HG03095 (cell line): ENCODE results near the gene HPCA.
"Not testable (repeated sequence)": the region's sequence is repeated elsewhere in the genome, so short reads cannot be mapped to it uniquely, and the experiment has no call there.

Source experiments
- ATAC-seq: cut with Tn5 transposase; IDR thresholded peaks from one replicate; pipeline ENCODE4 v1.9.1; 2021; ENCODE audit warnings: moderate library complexity; ENCODE audit not compliant: unreplicated experiment

The HPCA gene

DNA sequence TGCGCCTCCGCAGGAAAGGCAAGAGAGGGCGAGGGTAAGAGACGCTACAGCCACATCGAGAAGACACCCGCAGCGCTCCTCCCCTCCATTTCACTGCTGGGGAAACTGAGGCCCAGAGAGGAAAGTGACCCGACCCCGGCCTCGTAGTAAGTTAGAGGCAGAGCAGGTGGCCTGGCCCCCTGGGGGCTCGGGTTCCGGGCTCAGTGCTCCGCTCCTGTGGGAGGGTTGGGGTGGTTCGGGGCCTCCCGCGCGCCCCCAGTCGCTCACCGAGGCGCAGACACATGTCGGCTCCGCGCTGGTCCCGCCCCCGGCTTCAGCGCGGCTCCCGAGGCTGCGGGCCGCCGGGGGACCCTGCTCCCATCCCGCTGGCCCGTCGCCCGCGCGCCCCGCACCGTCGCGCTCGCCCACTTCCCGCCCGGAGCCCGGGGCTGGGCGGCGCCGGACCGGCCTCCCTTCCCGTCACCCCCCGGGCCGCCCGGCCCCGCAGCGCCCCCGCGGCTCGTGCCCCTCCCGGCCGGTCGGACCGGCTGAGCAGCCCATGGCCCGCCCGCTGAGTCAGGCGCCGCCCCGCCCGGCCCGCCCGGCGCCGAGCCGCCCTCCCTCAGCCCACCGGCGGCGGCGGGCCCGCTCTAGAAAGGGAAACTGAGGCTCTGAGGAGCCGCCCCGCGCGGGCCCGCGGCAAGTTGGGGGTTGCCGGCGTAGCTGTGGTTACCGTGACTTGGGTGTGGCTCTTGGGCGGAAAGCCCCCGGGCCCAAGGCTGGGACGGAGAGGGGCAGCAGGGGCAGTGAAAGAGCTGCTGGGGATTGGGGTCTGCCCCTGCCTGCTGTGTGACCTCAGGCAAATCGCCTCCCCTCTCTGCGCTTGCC, 14.9 kb downstream of the HPCA start, which contains the start of gene TMEM54:
TSS of gene TMEM54 (minus strand) at position 434 of the 867 bp plus-strand sequence. CDS start at position 283, 151 bp downstream.
- no peak for ATAC-seq

DNA sequence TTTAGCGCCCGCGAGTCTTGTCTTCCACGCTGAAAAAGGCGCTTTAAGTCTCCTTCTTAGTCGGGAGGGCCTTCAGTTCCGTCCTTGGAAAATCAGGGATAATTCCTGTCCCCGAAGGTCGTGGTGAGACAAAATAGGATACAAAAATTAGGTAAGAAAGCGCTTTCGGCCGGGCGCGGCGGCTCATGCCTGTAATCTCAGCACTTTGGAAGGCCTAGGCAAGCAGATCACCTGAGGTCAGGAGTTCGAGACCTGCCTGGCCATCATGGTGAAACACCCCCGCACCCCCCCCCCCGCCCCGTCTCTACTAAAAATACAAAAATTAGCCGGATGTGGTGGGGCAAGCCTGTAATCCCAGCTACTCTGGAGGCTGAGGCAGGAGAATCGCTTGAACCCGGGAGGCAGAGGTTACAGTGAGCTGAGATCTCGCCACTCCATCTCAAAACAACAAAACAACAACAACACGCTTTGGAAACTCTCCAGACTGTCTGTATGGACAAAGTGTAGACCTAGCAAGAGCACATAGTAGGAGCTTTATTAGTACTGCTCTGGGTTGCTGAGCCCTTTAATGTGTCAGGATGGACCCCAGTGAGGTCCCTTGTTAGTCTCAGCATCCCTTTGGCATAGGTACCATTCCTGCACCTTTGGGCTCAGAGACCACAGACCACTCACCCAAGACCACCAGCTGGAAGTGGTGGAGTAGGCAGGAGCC, 15.7 kb downstream of the HPCA start:
- no peak for ATAC-seq

DNA sequence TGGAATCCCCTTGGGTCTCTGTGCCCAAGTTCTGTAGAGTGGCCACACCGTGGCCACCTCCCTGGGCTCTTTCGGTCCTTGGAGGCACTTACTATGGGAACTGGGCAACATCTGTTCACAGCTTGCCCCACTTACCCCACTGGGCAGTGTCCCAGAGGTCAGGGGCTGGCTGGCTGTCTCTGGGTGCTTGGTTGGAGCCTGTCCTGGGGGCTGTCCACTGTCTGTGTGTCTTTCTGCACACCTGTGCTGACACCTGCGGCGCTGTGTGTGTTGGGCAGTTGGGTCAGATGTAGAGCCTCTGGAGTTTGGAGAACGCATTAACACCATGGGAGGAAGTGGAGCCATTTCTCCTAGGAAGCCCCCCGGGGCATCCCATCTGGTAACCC, 16.2 kb downstream of the HPCA start:
- ATAC-seq = no peak

DNA sequence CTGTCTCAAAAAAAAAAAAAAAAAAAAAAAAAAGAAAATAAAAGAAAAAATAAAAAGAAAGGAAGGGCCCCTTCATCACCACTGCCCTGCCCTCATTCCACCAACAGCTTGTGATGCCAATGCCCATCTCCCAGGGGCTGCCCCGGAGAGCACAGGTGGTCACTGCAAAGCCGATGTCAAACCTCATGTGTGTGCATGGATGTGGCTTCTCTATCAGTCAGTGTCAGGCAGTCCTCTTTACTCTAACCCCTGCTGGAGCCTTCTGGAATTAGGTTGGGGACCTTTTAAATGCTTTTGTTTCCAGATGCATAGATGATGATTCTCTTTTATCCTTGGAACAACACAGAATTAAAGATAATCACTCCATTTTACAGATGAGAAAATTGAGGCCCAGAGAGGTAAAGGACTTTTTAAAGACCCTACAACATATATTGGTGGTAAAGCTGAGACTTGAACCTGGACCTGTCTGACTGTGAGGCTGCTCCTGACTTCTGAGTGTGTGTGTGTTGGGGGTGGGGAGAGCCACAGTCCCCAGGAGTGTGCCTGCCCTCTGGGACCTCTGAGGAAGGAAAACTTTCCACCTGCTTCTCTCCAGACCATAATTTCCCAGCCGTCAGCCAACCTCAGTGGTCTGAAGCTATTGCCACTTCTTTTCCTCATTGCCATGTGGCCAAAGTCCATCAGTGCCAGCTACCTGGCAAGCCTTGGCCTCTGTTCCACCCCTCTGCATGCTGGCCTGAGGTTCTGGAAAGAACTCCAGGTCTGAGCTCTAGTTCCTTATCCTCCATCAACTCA, 17.9 kb downstream of the HPCA start:
- ATAC-seq = no peak

DNA sequence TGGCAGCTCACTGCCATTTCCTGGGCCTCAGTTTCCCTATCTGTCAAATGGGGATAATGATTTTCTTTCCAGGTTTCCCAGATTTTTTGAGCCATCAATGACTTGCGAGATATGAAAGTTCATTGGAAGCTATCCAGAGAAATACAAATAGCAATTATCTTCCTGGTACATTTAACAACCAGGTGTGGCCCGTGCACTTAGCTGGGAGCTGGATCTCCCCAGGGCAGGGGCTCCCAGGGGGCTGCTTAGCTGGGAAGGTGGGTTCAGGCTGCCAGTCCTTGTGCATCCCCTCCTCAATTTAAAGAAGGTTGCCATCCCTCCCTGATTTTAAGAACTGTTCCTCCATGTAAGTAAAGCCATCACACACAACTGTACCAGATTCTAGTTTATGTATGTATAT, 18.5 kb downstream of the HPCA start:
- ATAC-seq = no peak

DNA sequence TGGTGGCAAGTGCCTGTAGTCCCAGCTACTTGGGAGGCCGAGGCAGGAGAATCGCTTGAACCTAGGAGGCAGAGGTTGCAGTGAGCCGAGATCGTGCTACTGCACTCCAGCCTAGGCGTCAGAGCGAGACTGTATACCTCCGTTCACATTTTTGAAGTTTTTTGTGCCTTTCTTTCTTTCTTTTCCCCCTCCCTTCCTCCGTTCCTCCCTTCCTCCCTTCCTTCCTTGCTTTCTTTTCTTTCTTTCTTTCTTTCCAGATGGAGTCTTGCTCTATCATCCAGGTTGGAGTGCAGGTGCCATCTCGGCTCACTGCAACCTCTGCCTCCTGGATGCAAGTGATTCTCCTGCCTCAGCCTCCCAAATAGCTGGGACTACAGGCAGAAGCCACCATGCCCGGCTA, 19.3 kb downstream of the HPCA start:
- not testable (repeated sequence) for ATAC-seq

DNA sequence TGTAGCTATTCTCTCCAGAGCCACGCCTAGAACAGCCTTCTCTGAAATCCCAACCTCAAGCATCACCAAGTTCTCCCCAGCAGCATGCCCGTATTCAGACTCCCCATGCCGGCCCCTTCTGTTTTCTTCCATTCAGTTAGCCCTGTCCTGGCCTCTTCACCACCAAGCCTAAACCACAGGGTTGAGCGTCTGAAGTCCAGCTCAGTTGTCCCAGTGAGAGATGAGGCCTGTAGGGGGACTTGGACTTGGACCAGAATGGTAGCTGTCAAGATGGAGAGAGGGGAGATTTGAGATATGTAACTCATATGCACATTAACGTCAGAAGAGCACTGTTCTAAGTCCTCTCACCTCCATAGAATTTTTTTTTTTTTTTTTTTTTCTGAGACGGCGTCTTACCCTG, 20.4 kb downstream of the HPCA start:
- ATAC-seq = no peak

DNA sequence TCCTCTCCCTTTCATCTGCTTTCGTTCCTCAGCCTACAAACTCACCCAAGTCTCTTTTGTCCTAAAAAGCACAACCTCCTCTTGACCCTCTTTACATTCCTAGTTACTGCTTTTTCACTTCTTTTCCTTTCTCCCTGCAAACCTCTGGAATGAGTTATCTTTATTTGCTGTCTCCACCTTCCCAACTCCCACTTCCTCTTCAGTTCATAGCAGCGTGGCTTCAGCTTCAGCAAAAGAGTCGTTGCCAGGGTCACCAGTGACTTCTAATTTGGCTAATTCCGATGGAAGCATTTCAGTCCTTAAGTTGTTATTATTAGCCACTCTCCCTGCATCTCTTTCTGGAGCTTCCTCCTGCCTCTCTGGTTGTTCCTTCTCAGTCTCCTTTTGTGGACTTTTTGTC, 21.1 kb downstream of the HPCA start:
- ATAC-seq = no peak

DNA sequence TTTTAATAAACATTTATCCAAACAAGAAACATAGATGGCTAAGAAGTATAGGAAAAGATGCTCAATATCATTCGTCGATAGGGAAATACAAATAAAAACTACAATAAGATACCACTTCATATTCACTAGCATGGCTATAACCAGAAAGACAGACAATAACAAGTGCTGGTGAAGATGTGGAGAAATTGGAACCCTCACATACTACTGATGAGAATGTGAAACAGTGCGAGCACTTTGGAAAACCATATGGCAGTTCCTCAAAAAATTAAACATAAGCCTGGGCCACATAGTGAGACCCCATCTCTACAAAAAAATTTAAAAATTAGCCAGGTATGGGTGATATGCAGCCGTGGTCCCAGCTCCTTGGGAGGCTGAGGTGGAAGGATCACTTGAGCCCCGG, 24.0 kb downstream of the HPCA start:
- no peak for ATAC-seq

DNA sequence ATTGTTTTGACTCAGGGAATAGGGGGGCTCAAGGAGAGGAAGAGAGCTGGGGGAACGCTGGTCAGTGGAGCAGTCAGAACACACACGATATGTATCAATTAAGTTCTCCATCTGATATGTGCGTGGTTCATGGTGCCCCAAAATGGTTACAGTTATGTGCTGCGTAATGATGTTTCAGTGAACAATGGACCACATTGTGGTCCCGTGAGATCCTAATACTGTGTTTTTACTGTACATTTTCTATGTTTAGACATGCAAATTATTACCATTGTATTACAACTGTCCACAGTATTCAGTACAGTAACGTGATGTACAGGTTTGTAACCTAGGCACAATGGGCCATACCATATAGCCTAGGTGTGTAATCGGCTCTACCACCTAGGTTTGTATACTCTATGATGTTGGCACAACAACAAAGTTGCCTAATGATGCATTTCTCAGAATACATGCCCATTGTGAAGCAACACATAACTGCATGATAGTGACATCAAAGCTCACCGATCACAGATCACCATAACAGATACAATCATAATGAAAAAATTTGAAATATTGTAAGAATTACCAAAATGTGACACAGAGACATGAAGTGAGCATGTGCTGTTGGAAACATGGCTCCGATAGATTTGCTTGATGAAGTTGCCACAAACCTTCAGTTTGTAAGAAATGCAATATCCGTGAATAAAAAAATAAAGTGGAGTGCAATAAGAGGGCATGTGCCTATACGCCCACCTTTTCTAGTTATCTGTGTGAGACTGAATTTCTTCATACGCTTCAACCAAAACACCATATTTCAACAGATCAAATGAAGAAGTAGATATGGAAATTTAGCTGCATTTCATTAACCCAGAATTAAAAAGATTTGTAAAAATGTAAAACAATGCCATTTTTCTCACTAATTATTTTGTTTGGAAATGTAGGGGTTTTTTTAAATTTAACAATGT, 29.7 kb downstream of the HPCA start:
- no peak for ATAC-seq

DNA sequence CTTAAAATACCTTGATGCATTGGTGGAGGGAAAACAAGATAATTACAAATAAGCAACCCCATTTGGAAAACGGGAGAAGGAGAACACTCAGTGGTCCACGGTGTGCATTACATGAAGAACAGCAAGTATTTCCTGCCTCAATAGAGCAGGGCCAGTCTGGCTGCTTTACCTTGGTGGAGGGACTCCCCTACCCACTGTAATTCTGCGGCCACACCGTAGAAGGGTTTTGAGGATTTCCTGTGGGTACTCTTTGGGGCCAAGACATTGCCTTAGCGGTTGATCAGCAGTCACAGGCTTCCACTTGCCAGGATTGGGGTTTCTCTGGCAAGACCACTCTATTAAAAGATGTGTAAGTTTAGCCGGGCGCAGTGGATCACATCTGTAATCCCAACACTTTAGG, 31.2 kb downstream of the HPCA start:
- ATAC-seq = no peak

DNA sequence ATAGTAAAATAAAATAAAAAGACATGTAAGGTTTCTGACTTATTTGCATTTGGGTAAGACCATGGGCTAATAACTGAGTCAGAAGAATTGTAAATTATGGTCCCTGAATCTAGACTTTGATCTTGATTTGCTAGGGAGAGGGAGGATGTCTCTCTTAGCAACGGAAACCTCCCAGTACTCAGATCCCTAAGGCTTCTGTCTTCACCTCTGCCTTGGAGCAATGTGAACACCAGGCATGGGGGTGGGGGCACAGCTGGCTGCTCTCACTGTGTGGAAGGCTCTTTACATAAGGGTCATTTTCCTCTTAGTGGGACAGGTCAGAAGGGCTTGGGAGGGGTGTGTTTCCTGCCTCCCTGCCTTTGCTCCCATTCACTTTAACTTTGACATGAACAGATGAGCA, 31.9 kb downstream of the HPCA start:
- ATAC-seq = no peak

DNA sequence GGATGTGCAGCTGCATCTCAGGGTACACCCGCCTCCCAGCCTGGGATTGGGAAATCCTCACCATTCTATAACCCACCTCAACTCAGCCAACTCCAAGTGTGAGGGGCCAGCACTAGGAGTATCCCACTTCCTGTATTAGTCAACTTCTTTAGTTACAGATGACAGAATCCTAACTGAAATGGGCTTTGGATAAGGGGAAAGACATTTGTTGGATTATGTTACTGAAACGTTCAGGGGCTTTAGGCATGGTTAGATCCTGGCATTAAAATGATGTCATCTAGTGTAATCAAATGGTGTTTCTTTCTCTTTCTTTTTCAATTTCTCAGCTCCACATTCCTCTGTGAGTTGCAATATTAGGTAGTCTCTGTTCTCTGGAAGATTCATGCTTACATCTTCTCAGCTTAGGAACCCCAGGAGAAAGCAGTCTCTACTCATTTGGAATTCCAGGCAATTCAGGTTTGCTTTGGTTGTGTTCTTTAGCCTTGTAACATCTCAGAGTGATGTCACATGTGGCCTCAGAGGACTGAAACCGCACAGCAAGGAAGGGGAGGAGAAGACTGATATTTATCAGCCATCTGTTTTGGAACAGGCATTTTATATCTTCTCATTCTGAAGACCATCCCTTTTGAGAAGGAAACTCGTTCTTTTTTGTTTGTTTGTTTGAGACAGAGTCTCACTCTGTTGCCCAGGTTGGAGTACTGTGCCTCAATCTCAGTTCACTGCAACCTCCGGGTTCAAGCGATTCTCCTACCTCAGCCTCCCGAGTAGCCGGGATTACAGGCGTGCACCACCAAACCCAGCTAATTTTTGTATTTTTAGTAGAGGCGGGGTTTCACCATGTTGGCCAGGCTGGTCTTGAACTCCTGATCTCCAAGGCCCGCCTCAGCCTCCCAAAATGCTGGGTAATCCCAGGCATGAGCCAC, 33.8 kb downstream of the HPCA start:
- no peak for ATAC-seq

DNA sequence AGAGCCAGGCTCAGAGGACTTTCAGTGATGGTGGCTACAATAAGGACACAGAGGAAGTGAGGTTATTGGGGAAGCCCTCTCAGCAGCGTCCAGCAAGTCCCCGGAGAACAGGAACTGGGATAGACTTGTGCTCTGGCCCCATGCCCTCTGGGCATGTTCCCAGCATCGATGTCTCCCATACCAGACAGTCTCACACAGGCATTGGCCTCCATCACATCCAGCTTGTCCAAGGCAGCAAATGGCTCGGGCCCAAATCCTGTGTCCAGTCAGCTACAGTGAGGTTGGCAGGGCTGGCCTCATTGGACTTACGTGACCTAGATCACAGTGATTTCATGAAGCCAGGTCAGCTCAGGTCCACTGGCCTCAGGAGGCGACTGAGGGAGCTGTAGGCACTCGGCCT, 34.5 kb downstream of the HPCA start:
- ATAC-seq = no peak

DNA sequence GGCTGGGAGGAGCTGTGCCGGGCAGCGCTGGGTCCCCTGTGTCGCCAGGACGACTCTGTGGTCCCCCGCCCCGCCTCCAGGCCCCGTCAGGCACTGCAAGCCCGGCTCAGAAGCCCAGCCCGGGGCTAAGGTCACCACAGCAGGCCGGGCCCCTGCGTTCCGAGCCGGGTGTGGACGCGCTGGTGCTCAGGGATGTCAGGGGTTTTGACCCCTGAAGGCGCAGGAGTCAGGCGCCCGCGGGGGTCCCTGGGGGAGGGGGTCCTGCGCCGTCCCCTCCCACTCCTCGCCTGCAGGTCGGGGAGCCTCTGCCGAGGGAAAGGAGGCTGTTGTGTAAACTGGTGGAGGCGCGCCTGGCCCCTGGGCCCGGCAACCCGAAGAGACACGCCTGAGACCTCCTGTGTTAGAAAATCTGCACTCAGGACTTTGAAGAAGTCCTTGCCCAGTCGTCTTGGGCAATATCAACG, 38.6 kb downstream of the HPCA start:
- ATAC-seq = no peak

DNA sequence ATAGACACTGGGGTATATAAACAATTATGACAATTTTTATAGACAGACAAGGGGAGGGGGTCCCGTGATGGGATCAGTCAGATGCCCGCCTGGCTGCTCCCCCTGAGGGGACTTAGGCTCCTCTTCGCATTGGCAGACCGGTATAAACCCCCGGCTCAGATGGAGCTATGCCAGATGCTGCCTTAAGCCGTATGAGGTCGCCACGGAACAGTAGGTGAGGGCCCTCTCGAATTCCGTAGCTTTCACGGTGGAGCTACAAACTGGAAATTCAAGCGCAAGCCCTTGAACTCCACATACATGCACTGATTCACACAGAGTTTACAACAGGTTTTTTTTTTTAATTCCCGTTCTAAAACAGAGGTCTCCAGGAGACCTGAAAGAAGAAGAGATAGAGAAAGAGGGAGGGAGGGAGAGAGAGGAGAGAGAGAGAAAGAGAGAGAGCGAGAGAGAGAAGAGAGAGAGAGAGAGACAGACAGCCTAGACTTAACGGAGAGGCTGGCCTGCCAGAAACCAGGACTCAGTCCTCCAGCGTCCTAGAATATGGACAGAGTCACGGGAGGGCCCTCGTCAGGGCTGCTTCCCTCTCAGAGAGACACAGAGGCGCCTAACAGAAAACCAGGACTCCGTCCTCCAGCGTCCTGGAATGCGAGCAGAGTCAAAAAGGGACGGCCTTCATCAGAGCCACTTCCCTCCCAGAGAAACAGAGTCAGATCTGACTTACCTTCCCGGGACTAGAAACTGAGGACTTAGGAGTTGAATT, 39.3 kb downstream of the HPCA start:
- no peak for ATAC-seq

DNA sequence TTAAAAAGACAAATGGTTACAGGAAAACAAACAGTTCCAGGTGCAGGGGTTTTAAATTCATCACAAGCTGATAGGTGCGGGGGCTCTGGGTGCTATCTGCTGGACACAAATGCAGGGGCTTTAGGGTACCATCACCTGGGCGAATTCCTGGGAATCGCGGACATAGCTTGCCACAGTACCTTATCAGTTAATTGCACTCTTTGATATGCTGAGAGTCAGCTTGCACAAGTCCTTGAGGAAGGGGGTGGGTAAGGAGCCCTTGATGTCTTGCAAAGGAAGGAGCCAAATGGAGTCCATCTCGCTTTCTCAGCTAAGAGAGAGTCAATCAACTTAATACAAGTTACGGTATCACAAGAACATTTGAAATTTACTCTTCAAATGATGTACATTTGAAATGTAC, 40.3 kb downstream of the HPCA start:
- no peak for ATAC-seq

DNA sequence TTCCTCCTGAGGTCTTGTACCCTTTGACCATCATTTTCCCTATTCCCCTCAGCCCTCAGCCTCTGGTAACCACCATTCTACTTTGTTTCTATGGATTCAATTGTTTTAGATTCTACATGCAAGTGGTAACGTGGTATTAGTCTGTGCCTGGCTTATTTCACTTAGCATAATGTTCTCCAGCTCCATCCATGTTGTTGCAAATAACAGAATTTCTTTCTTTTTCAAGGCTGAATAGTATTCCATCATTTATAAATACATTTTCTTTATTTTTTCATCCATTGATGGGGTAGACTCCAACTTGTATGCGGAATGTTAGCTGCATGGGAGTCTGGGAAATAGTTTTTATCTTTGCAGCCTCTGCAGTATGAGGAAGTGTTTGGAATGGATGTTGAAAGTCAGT, 41.1 kb downstream of the HPCA start:
- no peak for ATAC-seq

DNA sequence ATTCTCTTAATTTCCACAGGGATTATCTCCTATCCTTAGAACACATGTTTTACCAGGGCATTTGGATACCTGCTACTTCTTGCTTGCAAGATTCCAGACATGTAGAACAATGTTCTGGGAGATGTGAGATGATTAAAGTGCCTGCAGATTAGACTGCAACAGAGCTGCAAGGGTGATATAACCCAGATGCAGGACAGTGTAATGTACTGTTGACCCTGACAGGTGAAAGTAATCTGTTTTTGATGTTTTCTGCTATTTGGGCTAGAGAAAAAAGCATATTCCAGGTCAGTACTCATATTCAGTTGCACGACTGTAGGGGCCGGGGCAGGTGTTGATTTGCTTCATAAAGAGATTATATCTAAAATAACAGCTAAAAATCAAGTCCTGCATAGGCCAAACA, 42.0 kb downstream of the HPCA start:
- no peak for ATAC-seq
